ENCODE data around the gene ENTPD8. TPM values are rescaled to one million over a fixed set of nuclear protein-coding genes. Genes with fewer than 3 reads are reported as not detected.

Gene ENTPD8
- total and polyA plus RNA-seq, 2 of the 13 experiments (the other 11 are each of a cell fraction or from before 2014, with no cell fraction given) = 0.26 to 0.44 TPM

- TF ChIP-seq HMGXB3 (CRISPR knock-in tag; IDR thresholded peaks at IDR 0.05; ENCODE audit: borderline replicate concordance) = no peak
- TF ChIP-seq ZNF724P (CRISPR knock-in tag; IDR thresholded peaks at IDR 0.05; ENCODE audit: borderline replicate concordance) = peak; percentile 54; the same call in 1 of the 2 replicates
- peak; percentile 73 for TF ChIP-seq KLF6 (CRISPR knock-in tag; IDR thresholded peaks at IDR 0.05)
- peak; percentile 93 for TF ChIP-seq YEATS4 (CRISPR knock-in tag; IDR thresholded peaks at IDR 0.05; ENCODE audit: borderline replicate concordance)
- TF ChIP-seq HHEX (CRISPR knock-in tag; IDR thresholded peaks at IDR 0.05) = no peak
- peak; percentile 20; the same call in 1 of the 2 replicates for TF ChIP-seq ZNF264 (CRISPR knock-in tag; IDR thresholded peaks at IDR 0.05)
- no peak for TF ChIP-seq KAT2B (IDR thresholded peaks at IDR 0.05; ENCODE audit: borderline replicate concordance, low read depth, low read length)
- TF ChIP-seq, protein P1, sequence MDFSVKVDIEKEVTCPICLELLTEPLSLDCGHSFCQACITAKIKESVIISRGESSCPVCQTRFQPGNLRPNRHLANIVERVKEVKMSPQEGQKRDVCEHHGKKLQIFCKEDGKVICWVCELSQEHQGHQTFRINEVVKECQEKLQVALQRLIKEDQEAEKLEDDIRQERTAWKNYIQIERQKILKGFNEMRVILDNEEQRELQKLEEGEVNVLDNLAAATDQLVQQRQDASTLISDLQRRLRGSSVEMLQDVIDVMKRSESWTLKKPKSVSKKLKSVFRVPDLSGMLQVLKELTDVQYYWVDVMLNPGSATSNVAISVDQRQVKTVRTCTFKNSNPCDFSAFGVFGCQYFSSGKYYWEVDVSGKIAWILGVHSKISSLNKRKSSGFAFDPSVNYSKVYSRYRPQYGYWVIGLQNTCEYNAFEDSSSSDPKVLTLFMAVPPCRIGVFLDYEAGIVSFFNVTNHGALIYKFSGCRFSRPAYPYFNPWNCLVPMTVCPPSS (IDR thresholded peaks at IDR 0.05) = no peak
- TF ChIP-seq ZBTB38 (CRISPR knock-in tag; IDR thresholded peaks at IDR 0.05) = peak; percentile 27; the same call in 1 of the 2 replicates
- TF ChIP-seq REST (IDR thresholded peaks at IDR 0.05; ENCODE audit: borderline replicate concordance in 1 of 2, low read depth in 1 of 2, low read length in 2 of 2) = peak in 1 of 2 experiments; percentile 35; a peak in 1 of 4 replicates
- TF ChIP-seq ZNF614 (CRISPR knock-in tag; IDR thresholded peaks at IDR 0.05; ENCODE audit: borderline replicate concordance) = peak; percentile 84; the same call in 1 of the 2 replicates
- TF ChIP-seq NFIC (IDR thresholded peaks at IDR 0.05; ENCODE audit: low read length) = no peak
- TF ChIP-seq, protein P2, sequence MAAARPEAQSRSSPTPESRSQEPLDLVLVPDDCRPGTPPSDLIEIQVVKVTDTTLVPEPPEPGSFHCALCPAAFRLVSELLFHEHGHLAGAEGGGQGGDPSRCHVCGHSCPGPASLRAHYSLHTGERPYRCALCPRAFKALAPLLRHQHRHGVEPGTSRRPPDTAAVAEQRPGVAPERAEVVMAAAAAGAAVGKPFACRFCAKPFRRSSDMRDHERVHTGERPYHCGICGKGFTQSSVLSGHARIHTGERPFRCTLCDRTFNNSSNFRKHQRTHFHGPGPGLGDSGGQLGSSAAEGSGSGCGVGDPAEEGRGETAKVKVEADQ (CRISPR knock-in tag; IDR thresholded peaks at IDR 0.05; ENCODE audit: borderline replicate concordance) = peak; percentile 74
- TF ChIP-seq ZSCAN30 (CRISPR knock-in tag; IDR thresholded peaks at IDR 0.05) = no peak
- peak; percentile 55; the same call in 1 of the 2 replicates for TF ChIP-seq ZNF205 (CRISPR knock-in tag; IDR thresholded peaks at IDR 0.05)
- TF ChIP-seq SOX5 (CRISPR knock-in tag; IDR thresholded peaks at IDR 0.05; ENCODE audit: borderline replicate concordance) = peak; percentile 28; the same call in 1 of the 2 replicates
- peak; percentile 68 for TF ChIP-seq CBX1 (IDR thresholded peaks at IDR 0.05; ENCODE audit: low read depth)
- TF ChIP-seq ARID2 (CRISPR knock-in tag; IDR thresholded peaks at IDR 0.05; ENCODE audit: borderline replicate concordance) = no peak
- peak; percentile 82 for TF ChIP-seq ZNF670 (CRISPR knock-in tag; IDR thresholded peaks at IDR 0.05; ENCODE audit: borderline replicate concordance)
These were observed 18.3 kb downstream of the ENTPD8 start, which contains the start of the genes EXD3 and NOXA1 (continued) for GRCh38 chr9:137422604-137423513.
